Vagina (tissue), 2 donors: ENCODE results near the gene LVRN.

ENCODE experiments used
- POLR2A ChIP-seq, 2 donors: fragments of 450-650 bp; IDR thresholded peaks; one replicate each; pipeline ENCODE4 v1.6.1; 2017; ENCODE audit warnings: antibody characterized with exemption in 2 of 2, mild to moderate bottlenecking in 2 of 2, moderate library complexity in 2 of 2
- POLR2AphosphoS5 ChIP-seq, 2 donors: sonication (generic); formaldehyde crosslinking; IDR thresholded peaks; one replicate each; pipeline ENCODE4 v1.9.0; 2017; ENCODE audit warnings: antibody characterized with exemption in 2 of 2, mild to moderate bottlenecking in 2 of 2, low read depth in 1 of 2; ENCODE audit not compliant: insufficient read depth in 1 of 2

DNA sequence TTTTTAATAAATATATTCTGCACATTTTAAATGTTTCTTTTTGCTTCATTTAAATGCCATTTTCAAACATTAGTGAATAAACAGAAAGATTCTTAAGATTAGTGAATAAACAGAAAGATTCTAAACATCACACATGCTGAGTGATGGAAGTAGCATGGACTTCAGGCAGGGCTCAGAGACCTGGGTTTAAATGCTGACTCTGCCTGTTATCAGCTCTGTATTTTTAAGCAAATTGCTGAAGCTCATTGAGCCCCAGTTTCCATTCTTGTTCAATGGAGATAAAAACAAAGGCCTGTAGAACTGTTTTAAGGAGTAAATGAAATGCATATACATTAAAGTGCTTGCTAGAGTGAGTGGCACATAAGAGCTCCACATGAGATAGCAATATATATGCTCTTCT, 8.1 kb upstream of the LVRN start:
- no peak for TF ChIP-seq POLR2A (IDR thresholded peaks at IDR 0.05)
- no peak for TF ChIP-seq POLR2AphosphoS5 (IDR thresholded peaks at IDR 0.05; ENCODE audit: insufficient read depth in 1 of 2, low read depth in 1 of 2)
